HepG2 (cell line): ENCODE data around the gene PTMA. TPM values are rescaled to one million over a fixed set of nuclear protein-coding genes. Genes with fewer than 3 reads are reported as not detected.

Experiments
- CBX5 ChIP-seq: sonication (generic); formaldehyde crosslinking; IDR thresholded peaks from 2 replicates; pipeline ENCODE4 v1.4.0; 2020; ENCODE audit warnings: missing genetic modification reagents, borderline replicate concordance
- CCDC6 ChIP-seq: sonication (generic); formaldehyde crosslinking; IDR thresholded peaks from 2 replicates; pipeline ENCODE4 v1.8.1; 2022; ENCODE audit warnings: mild to moderate bottlenecking, missing genetic modification reagents, moderate library complexity
- DRAP1 ChIP-seq: IDR thresholded peaks from 2 replicates; pipeline ENCODE4 v1.6.1; 2016; ENCODE audit warnings: missing genetic modification reagents, missing compliant biosample characterization
- IKZF1 ChIP-seq: fragments of 450-650 bp; IDR thresholded peaks from 2 replicates; pipeline ENCODE4 v1.7.1; 2016
- MBD4 ChIP-seq: IDR thresholded peaks from 2 replicates; pipeline ENCODE4 v1.6.1; 2012; ENCODE audit warnings: low read length, inconsistent platforms, borderline replicate concordance
- MLX ChIP-seq: IDR thresholded peaks from 2 replicates; pipeline ENCODE4 v1.6.1; 2016
- MNT ChIP-seq: fragments of 450-650 bp; IDR thresholded peaks from 2 replicates; pipeline ENCODE4 v1.6.1; 2016
- NFIC ChIP-seq: IDR thresholded peaks from 2 replicates; pipeline ENCODE4 v1.6.1; 2012; ENCODE audit warnings: mild to moderate bottlenecking, low read length, inconsistent platforms
- NFKB2 ChIP-seq: sonication (generic); formaldehyde crosslinking; IDR thresholded peaks from 2 replicates; pipeline ENCODE4 v1.4.0; 2020; ENCODE audit warnings: missing genetic modification reagents, borderline replicate concordance
- NPAS2 ChIP-seq: sonication (generic); formaldehyde crosslinking; IDR thresholded peaks from 2 replicates; pipeline ENCODE4 v1.8.0; 2022; ENCODE audit warnings: mild to moderate bottlenecking, missing genetic modification reagents, borderline replicate concordance
- NR2F1 ChIP-seq, 2 experiments: fragments of 450-650 bp in 1 of 2; formaldehyde crosslinking in 1 of 2; IDR thresholded peaks; 2 replicates each; pipeline versions ENCODE4 v1.5.0 to v1.6.1; 2016 to 2020; ENCODE audit warnings: mild to moderate bottlenecking in 1 of 2, missing compliant biosample characterization in 1 of 2, missing genetic modification reagents in 1 of 2, moderate library complexity in 1 of 2
- NR2F2 ChIP-seq: IDR thresholded peaks from 2 replicates; pipeline ENCODE4 v1.6.1; 2012; ENCODE audit warnings: low read depth, inconsistent platforms, borderline replicate concordance
- PHB2 ChIP-seq: fragments of 450-650 bp; IDR thresholded peaks from 2 replicates; pipeline ENCODE4 v1.6.1; 2018; ENCODE audit not compliant: partially characterized antibody
- RFX1 ChIP-seq: fragments of 450-650 bp; IDR thresholded peaks from 2 replicates; pipeline ENCODE4 v1.6.1; 2017
- SALL2 ChIP-seq: sonication (generic); formaldehyde crosslinking; IDR thresholded peaks from 2 replicates; pipeline ENCODE4 v1.8.1; 2023; ENCODE audit warnings: mild to moderate bottlenecking, missing genetic modification reagents, inconsistent platforms
- SP5 ChIP-seq: IDR thresholded peaks from 2 replicates; pipeline ENCODE4 v1.6.1; 2016; ENCODE audit warnings: low read depth, borderline replicate concordance
- STAG1 ChIP-seq: sonication (generic); formaldehyde crosslinking; IDR thresholded peaks from 2 replicates; pipeline ENCODE4 v1.4.0; 2020; ENCODE audit warnings: missing genetic modification reagents
- ZBTB14 ChIP-seq: sonication (generic); formaldehyde crosslinking; IDR thresholded peaks from 2 replicates; pipeline ENCODE4 v1.4.0; 2020; ENCODE audit warnings: missing genetic modification reagents
- ZKSCAN8 ChIP-seq: IDR thresholded peaks from 2 replicates; pipeline ENCODE4 v1.6.1; 2016; ENCODE audit warnings: borderline replicate concordance, missing genetic modification reagents, missing compliant biosample characterization
- ZNF12 ChIP-seq: sonication (generic); formaldehyde crosslinking; IDR thresholded peaks from 2 replicates; pipeline ENCODE4 v1.5.0; 2020; ENCODE audit warnings: missing genetic modification reagents
- ZNF335 ChIP-seq: sonication (generic); formaldehyde crosslinking; IDR thresholded peaks from 2 replicates; pipeline ENCODE4 v1.4.0; 2020; ENCODE audit warnings: missing genetic modification reagents
- ZNF639 ChIP-seq: conservative IDR thresholded peaks from 2 replicates; pipeline ENCODE4 v1.6.1; 2018; ENCODE audit warnings: missing genetic modification reagents
- ZNF740 ChIP-seq: sonication (generic); formaldehyde crosslinking; IDR thresholded peaks from 2 replicates; pipeline ENCODE4 v1.4.0; 2020; ENCODE audit warnings: missing genetic modification reagents
- ZNF850 ChIP-seq: sonication (generic); formaldehyde crosslinking; conservative IDR thresholded peaks from 2 replicates; pipeline ENCODE4 v1.9.0; 2021; ENCODE audit warnings: mild to moderate bottlenecking, missing genetic modification reagents
- ZSCAN25 ChIP-seq: sonication (generic); formaldehyde crosslinking; IDR thresholded peaks from 2 replicates; pipeline ENCODE4 v1.8.0; 2022; ENCODE audit warnings: mild to moderate bottlenecking, missing genetic modification reagents
- polyA plus RNA-seq, 8 experiments: library from polyadenylated mRNA; depleted of rRNA in 3 of 8; stranded (reverse) in 7 of 8; unstranded in 1 of 8; fragments of >200 nt; fragmentation: Illumina TruSeq in 4 of 8; extraction: Trizol in 4 of 8; gene quantifications; 2 replicates each; pipeline versions ENCODE4 v1.2.1 to v1.2.3, GENCODE V29; 2011 to 2016; ENCODE audit warnings: low read depth in 4 of 8, missing spikeins in 1 of 8, mixed read lengths in 1 of 8; ENCODE audit not compliant: insufficient read depth in 1 of 8
- total RNA-seq, 5 experiments: library from RNA; depleted of rRNA; stranded (reverse); fragments of >200 nt; fragmentation: Illumina TruSeq; extraction: Trizol; gene quantifications; 2 replicates each; pipeline ENCODE4 v1.2.3, GENCODE V29; 2016; ENCODE audit warnings: low read depth in 1 of 5

PTMA gene
- total and polyA plus RNA-seq, 2 of the 13 experiments (the other 11 are each of a cell fraction or from before 2014, with no cell fraction given) = 190 to 1,086 TPM

GRCh38 chr2:231713730-231714638 lies 5.7 kb downstream of the PTMA start (continued):
- TF ChIP-seq MLX (peak; percentile 58; the same call in 1 of the 2 replicates), ZNF639 (CRISPR knock-in tag) (no peak; the same call in 1 of the 2 replicates), STAG1 (CRISPR knock-in tag) (peak; percentile 76), ZNF12 (CRISPR knock-in tag) (peak; percentile 41; the same call in 1 of the 2 replicates), IKZF1 (no peak), CCDC6 (CRISPR knock-in tag) (peak; percentile 76; the same call in 1 of the 2 replicates), NR2F2 (peak; percentile 64; the same call in 1 of the 2 replicates), RFX1 (no peak), ZSCAN25 (CRISPR knock-in tag) (no peak), SP5 (CRISPR knock-in tag) (no peak), MBD4 (no peak; the same call in 1 of the 2 replicates), NFIC (peak; percentile 34; the same call in 1 of the 2 replicates), SALL2 (CRISPR knock-in tag) (no peak), MNT (peak; percentile 26; the same call in 1 of the 2 replicates), NFKB2 (CRISPR knock-in tag) (peak; percentile 60; the same call in 1 of the 2 replicates), CBX5 (CRISPR knock-in tag) (peak; percentile 96; the same call in 1 of the 2 replicates), ZKSCAN8 (CRISPR knock-in tag) (peak; percentile 47; the same call in 1 of the 2 replicates), PHB2 (no peak), ZBTB14 (CRISPR knock-in tag) (no peak), NPAS2 (no peak), NR2F1 (CRISPR knock-in tag; IDR thresholded peaks at IDR 0.05) (peak in 1 of 2 experiments; percentile 36; a peak in 1 of 4 replicates), ZNF850 (no peak), ZNF335 (CRISPR knock-in tag) (0 out of 2 replicates have a peak, but pooled peaks have one; percentile 51), DRAP1 (0 out of 2 replicates have a peak, but pooled peaks have one; percentile 48), ZNF740 (CRISPR knock-in tag) (peak; percentile 81)
